GM21515 (cell line): ENCODE measurements around the gene RAX2.
"Not testable (repeated sequence)": the region's sequence is repeated elsewhere in the genome, so short reads cannot be mapped to it uniquely, and the experiment has no call there.

Source experiments
- ATAC-seq: cut with Tn5 transposase; IDR thresholded peaks from one replicate; pipeline ENCODE4 v1.9.1; 2021; ENCODE audit not compliant: unreplicated experiment

RAX2 gene

GRCh38 chr19:3771906-3772455 lies at the start of gene RAX2:
Gene RAX2 (minus strand): TSS chr19:3772228. CDS start chr19:3771742, 486 bp downstream.
- ATAC-seq: no peak

- ATAC-seq: no peak
Observed at GRCh38 chr19:3821156-3821555, 49.1 kb upstream of the RAX2 start.

GRCh38 chr19:3819989-3820388 lies 48.0 kb upstream of the RAX2 start:
- no peak for ATAC-seq

- no peak for ATAC-seq
Observed at GRCh38 chr19:3818918-3819317, 46.9 kb upstream of the RAX2 start.

- ATAC-seq: no peak
Observed at GRCh38 chr19:3818466-3818865, 46.4 kb upstream of the RAX2 start.

GRCh38 chr19:3817761-3818160 lies 45.7 kb upstream of the RAX2 start:
- ATAC-seq: no peak

GRCh38 chr19:3816566-3817218 lies 44.7 kb upstream of the RAX2 start:
- ATAC-seq: no peak

GRCh38 chr19:3816148-3816547 lies 44.1 kb upstream of the RAX2 start:
- not testable (repeated sequence) for ATAC-seq

- no peak for ATAC-seq
Observed at GRCh38 chr19:3814648-3815047, 42.6 kb upstream of the RAX2 start.

GRCh38 chr19:3813473-3814392 lies 41.7 kb upstream of the RAX2 start:
- ATAC-seq: no peak

GRCh38 chr19:3810708-3811355 lies 38.8 kb upstream of the RAX2 start:
- ATAC-seq: no peak

- no peak for ATAC-seq
Observed at GRCh38 chr19:3809881-3810707, 38.1 kb upstream of the RAX2 start.

GRCh38 chr19:3808420-3809143 lies 36.6 kb upstream of the RAX2 start:
- no peak for ATAC-seq

GRCh38 chr19:3807574-3808354 lies 35.7 kb upstream of the RAX2 start:
- no peak for ATAC-seq

- ATAC-seq: no peak
Observed at GRCh38 chr19:3807131-3807480, 35.1 kb upstream of the RAX2 start.

- no peak for ATAC-seq
Observed at GRCh38 chr19:3805859-3806258, 33.8 kb upstream of the RAX2 start.

- no peak for ATAC-seq
Observed at GRCh38 chr19:3804429-3804828, 32.4 kb upstream of the RAX2 start.

- ATAC-seq: no peak
Observed at GRCh38 chr19:3803986-3804385, 32.0 kb upstream of the RAX2 start.
